Right ventricle myocardium superior (tissue), 1 donor: ENCODE data around the gene CALN1. TPM values are rescaled to one million over a fixed set of nuclear protein-coding genes. Genes with fewer than 3 reads are reported as not detected.
A peak's percentile ranks its signal among the peaks of the same experiment; 100 is the strongest.
"Not testable (repeated sequence)": the region's sequence is repeated elsewhere in the genome, so short reads cannot be mapped to it uniquely, and the experiment has no call there.

Source experiments
- ATAC-seq: fragments of 200-7000 bp; cut with Tn5 transposase; one replicate; pipeline ENCODE4 v1.9.1; 2020; ENCODE audit warnings: mild to moderate bottlenecking; ENCODE audit not compliant: poor library complexity
- DNase-seq: peaks from one replicate; pipeline ENCODE4 v3.0.0-alpha.2; 2020
- intact Hi-C: fragments of 100-400 bp; cut with DNase I; formaldehyde crosslinking; loops from one replicate; pipeline ENCODE4 v1.11.2; 2022
- total RNA-seq: library from RNA; stranded (reverse); fragmentation: NEBNext Ultra II Directional; extraction: Animal tissue kit (Norgen Biotek cat#: 25700); gene quantifications from one replicate; pipeline ENCODE4 v1.2.1, GENCODE V29; 2021
- donor health status: DM: no; HTN: yes; CAD: no; lungs with severe emphysema.

Gene CALN1
- total RNA-seq, 1 donor from 2014 or later: not detected

DNA sequence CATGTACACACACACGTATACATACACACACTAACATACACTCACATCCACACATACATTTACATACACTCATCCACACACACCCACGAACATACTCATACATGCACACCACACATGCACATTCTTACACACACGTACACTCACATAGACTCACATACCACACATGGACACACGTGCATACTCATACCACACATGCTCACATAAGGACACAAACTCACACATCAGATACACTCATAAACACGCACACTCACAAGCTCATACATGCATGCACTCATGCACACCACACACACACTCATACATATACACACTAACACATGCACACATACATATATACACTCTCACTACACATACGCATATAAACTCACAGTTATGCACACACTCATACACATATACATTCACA is 1.2 kb upstream of the CALN1 start:
- intact Hi-C loops: no loop called here
- ATAC-seq: no peak

DNA sequence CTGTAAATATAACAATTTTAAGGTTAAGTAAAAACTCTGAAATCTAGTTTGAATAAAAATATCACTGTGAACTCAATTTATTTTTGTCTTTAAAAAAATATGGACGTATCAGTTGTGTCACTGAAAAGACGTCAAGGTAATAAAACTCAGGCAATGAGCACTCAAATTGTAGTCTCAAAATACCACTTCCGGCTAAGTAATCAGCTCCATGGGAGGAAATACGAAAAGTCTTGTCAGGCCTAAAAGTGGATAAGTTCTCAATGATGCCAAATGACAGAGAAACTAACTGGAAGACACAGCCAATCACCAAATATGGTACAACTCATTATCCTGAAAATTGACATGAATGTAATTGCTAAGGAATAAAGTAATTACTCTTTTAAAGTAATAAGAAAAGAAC is 719 bp downstream of the CALN1 start:
- no peak for ATAC-seq
- intact Hi-C loops: no loop called here
- DNase-seq: no peak

More for the DNA sequence above, 1.2 kb upstream of the CALN1 start:
- no peak for DNase-seq

DNA sequence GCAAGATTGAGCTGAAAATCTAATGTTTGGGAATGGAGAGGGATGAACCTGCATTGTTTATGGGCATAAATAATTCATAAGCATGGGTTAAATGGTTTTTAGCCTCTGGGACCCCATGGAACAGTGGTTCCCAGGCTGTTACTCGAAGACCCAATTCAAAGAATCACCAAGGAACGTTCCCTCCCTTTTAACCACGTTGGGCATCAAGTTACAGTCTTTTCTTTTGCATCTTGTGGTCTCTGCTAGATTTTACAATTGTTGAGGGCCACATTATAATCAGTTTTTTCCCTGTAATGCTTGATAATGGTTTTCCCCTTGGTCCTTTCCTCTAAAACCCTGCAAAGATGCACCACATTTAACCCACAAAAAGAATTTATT is 2.5 kb downstream of the CALN1 start:
- no peak for ATAC-seq
- no peak for DNase-seq
- intact Hi-C loops: no loop called here

DNA sequence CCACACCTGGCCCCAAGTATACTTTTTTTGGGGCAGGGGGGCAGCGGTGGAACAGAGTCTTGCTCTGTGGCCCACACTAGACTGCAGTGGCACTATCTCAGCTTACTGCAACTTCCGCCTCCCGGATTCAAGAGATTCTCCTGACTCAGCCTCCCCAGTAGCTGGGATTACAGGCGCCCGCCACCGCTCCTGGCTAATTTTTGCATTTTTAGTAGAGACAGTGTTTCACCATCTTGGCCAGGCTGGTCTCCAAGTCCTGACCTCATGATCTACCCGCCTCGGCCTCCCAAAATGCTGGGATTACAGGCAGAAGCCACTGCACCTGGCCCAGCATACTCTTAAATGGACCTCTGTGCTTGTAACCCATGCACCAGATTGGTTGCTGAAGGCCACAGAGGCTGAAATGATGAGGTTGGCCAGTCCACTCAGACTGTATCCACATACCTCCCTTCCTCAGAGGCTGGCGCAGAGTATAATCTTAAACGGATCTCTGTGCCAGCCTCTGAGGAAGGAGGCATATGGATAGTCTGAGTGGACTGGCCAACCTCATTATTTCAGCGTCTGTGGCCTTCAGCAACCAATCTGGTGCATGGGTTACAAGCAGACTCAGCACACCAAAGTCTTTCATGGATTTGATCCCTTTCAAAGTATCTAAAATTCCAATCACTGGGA is 3.0 kb downstream of the CALN1 start:
- intact Hi-C loops: no loop called here

GRCh38 chr7:72406820-72407403 is 5.2 kb downstream of the CALN1 start:
- DNase-seq (no peak), ATAC-seq (no peak)
- intact Hi-C loops: no loop called here

More for the DNA sequence above, 3.0 kb downstream of the CALN1 start:
- no peak for DNase-seq
- ATAC-seq: no peak

- DNase-seq (no peak), ATAC-seq (no peak)
- intact Hi-C loops: no loop called here
These were observed 6.3 kb downstream of the CALN1 start for GRCh38 chr7:72405871-72406270.

- ATAC-seq: no peak
- intact Hi-C loops: no loop called here
- peak; percentile 57 for DNase-seq
These were observed 6.7 kb downstream of the CALN1 start for GRCh38 chr7:72405418-72405817.

DNA sequence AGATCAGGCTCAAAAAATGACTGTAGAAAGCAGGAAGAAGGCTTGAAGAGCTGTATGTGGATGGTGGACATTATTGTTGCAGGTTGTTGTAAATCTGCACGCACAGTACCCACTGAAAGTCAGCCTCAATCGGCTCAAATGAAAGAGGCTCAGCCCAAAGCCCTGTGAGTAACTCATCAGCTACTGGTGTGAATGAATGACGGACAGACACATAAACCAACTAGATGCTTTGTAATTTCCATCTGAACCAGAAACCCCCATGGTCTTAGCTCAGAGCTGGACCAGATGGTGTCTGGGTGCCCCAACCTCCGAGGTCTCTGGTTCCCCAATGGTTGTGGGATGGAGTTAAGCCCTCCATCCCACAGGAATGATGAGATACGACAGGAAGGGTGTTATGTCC is 7.4 kb downstream of the CALN1 start:
- no peak for DNase-seq
- ATAC-seq: no peak
- intact Hi-C loops: no loop called here

- DNase-seq (no peak), ATAC-seq (no peak)
- intact Hi-C loops: no loop called here
These were observed 8.6 kb downstream of the CALN1 start for GRCh38 chr7:72403458-72404076.

DNA sequence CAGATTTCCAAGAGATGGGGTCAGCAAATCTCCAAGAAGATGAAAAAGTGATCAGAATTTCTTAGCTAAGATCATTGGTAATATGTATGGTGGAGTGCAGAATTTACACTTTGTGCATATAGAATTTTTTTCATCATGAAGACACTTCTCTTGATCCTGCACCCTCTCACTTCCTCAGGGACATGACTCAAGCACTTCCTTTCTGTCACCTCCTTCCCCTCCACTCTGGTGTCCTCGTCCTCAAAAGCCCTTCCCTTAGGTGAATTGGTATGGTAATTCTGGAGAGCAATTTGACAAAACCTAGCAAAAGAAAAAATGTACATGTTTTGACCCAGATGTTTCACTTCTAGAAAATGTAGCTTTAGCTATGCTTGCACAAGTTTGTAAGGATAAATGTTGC is 18.1 kb downstream of the CALN1 start:
- no peak for ATAC-seq
- no peak for DNase-seq
- intact Hi-C loops: no loop called here

GRCh38 chr7:72391821-72392377 is 20.2 kb downstream of the CALN1 start:
- DNase-seq (no peak), ATAC-seq (no peak)
- intact Hi-C loops: no loop called here

GRCh38 chr7:72386118-72386517 is 26.0 kb downstream of the CALN1 start:
- intact Hi-C loops: no loop called here
- DNase-seq: no peak

GRCh38 chr7:72362246-72362645 is 49.9 kb downstream of the CALN1 start:
- ATAC-seq (no peak), DNase-seq (no peak)
- intact Hi-C loops: no loop called here

More at GRCh38 chr7:72386118-72386517, 26.0 kb downstream of the CALN1 start:
- ATAC-seq: no peak

- DNase-seq (no peak), ATAC-seq (no peak)
- intact Hi-C loops: no loop called here
These were observed 66.9 kb downstream of the CALN1 start for GRCh38 chr7:72345208-72345727.

GRCh38 chr7:72343991-72344390 is 68.1 kb downstream of the CALN1 start:
- DNase-seq: no peak
- intact Hi-C loops: no loop called here
- ATAC-seq: no peak

GRCh38 chr7:72343354-72343753 is 68.8 kb downstream of the CALN1 start:
- DNase-seq, intact Hi-C loops, ATAC-seq: not testable (repeated sequence)

DNA sequence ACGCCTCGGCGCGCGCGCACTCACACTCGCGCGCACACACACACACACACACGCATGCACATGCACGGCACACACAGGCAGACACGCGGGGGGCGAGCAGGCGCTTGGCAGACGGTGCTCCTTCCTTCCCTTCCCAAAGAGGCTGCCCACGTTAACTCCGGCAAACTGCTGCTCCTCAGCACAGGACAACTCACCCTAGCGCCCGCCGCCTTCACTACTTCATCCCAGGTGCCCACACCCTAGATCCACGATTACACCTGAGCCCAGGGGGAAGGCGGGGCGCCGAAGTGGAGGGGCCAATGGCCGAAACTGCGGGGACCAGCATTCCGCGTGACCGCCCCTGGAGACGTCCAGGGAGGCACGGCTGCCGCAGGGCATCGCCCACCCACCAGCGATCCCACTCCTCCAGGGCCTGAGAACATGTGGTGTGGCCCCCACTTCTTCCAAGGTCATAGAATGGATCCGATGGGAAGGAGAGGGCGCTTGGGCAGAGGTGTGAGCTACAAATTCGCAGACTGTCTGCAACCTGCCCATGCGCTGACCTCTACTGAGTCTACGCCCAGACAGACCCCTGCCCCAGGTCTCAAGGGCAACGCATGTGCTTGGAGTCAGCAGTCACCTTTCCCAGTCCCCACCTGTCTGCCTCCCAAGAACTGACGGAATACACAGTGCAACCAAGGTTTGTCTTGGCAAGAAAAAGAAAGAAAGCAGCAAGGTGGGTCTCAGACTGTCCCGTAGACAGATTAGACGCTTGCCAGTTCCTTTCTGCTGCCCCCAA is 74.6 kb downstream of the CALN1 start:
- no peak for ATAC-seq
- intact Hi-C loops: no loop called here
- no peak for DNase-seq

GRCh38 chr7:72336632-72337389 is 75.3 kb downstream of the CALN1 start:
- intact Hi-C loops: no loop called here
- ATAC-seq: no peak
- DNase-seq: no peak

DNA sequence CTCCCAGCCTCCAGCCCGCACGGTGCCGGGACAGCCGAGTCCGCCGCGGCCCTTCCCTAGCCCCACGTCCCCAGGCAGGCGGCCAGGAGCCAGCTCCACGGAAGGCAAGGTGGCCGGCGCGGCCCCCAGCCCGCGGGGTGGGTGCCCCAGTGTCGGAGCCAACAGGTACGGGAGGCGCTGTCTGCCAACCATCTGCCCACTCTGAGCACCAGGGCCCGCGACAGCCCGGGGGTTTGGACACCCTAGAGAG is 75.8 kb downstream of the CALN1 start:
- ATAC-seq (no peak), DNase-seq (no peak)
- intact Hi-C loops: no loop called here
